NCI-H1436 (cell line): ENCODE measurements around the gene SIL1.
"Not testable (repeated sequence)": the region's sequence is repeated elsewhere in the genome, so short reads cannot be mapped to it uniquely, and the experiment has no call there.

ENCODE experiments used
- DNase-seq: peaks from one replicate; lab custom pipeline; 2025; lab: John Stamatoyannopoulos, UW

SIL1 gene

DNA sequence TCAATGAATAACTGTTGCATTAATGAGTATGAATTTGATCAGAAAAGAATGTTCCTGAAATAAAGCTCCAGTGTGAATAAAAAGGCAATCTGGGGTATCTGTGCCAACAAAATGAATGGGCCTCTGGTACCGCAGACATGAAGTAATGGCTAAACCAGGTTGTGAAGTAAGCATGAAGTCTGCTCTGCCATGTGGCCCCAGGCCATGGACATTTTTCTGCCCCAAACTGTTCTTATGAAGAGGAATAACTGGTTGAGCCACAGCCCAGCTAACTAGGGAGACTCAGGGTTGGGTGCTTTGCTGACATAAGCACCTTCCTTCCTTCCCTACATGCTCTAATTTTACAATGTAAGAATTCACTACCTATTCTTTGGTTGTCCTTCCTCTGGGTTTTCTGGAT lies 175.6 kb downstream of the SIL1 start:
- DNase-seq: no peak

- DNase-seq: no peak
These were observed 176.8 kb downstream of the SIL1 start for GRCh38 chr5:139021346-139021745.

DNA sequence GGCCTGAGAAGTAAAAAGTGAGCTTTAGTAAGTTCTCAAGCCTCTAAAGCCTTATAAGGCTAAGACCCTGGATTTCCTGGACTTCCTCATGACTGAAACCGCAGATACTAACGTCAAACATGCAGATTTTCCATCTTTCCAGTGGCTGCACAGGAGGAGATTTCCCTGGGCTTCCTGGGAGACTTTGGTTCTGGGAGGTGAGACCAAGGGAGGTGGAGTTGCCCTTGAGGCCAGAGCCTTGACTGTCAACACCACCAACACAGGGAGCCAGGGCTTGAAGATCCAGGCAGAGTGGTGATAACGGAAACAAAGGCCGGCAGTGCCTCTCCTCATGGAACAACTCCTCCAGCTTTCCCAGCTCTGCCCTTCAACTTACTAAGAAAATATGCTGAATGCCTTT lies 178.3 kb downstream of the SIL1 start:
- no peak for DNase-seq

- no peak for DNase-seq
These were observed 179.0 kb downstream of the SIL1 start for GRCh38 chr5:139019211-139019610.

DNA sequence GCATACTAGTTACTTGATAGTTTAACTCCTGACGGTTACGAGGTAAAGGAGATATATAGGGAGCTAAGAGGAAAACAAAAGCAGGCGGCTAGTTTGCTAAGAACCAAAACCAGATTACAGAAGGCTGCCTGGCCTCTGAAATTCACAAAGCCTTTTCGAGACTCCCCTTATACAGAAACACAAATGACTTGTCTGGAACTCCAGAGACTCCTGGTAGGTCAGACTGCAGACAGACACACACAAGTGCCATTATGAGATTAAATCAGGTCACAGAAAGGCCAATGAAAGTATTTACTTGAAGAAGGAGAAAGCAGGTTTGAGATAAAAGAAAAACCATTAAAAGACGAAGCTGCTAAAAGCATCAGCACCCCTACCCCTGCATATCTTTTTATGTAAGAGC lies 180.5 kb downstream of the SIL1 start:
- no peak for DNase-seq

DNA sequence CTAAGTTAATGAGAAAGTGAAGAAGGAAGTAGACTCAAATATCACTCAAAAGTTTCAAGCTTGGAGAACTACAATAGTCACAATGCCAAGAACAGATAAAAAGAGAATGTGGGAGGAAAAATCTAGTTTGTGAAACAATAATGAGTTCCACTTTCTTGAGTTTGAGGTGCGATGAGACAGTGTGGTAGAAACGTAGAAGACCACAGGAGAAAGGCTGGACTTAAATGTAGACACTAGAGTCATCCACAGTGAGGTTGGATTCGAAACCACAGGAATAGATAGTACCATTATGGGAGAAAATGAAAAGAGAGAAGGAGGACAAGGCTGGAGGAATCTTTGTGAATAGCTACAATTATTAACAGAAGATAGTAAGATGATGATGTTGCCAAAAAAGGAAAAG lies 182.0 kb downstream of the SIL1 start:
- no peak for DNase-seq

- no peak for DNase-seq
These were observed 183.4 kb downstream of the SIL1 start for GRCh38 chr5:139014726-139015125.

DNA sequence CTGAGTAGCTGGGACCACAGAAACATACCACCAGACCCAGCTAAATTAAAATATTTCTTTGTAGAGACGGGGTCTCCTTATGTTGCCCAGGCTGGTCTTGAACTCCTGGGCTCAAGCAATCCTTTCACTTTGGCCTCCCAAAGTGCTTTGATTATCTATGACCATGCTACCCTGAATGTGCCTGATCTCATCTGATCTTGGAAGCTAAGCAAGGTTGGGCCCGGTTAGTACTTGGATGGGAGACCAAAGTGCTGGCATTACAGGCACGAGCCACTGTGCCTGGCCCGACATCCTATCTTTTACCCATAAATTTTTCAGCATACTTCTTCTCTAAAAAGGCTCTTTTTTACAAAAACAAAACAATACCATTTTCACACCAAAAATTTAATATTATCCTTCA lies 186.0 kb downstream of the SIL1 start:
- no peak for DNase-seq

- not testable (repeated sequence) for DNase-seq
These were observed 187.0 kb downstream of the SIL1 start for GRCh38 chr5:139011156-139011555.

DNA sequence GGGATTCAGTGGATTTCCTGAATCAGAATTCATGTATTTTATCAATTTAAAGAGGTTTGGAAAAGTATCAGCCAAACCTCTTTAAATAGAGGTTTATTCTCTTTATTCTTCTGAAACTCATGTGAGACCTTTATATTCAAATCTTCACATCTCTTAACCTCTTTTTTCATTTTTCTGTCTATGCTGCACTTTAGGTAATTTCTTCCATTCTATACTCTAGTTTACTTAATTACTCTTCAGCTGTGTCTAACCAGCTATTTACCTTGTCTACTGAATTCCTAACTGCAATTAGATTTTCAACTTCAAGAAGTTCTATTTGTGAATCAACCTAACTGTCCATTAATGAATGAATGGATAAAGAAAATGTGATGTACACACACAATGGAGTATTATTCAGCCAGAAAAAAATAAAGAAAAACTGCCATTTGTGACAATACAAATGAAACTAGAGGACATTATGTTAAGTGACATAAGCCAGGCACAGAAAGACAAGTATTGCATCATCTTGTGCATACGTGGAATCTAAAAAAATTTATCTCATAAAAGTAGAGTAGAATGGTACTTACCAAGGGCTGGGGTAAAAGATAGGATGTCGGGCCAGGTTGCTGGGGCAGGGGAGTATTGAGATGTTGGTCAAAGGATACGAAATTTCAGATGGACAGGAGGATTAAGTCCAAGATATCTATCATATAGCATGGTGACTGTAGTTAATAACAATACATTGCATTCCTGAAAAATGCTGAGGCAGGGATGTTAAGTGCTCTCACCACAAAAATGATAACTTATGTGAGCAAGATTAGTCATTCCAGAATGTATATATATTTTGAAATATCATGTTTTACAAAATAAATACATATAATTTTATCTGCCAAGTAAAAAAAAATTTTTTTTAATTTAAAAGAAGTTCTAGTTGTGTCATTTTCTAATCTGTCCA lies 193.5 kb downstream of the SIL1 start:
- no peak for DNase-seq

DNA sequence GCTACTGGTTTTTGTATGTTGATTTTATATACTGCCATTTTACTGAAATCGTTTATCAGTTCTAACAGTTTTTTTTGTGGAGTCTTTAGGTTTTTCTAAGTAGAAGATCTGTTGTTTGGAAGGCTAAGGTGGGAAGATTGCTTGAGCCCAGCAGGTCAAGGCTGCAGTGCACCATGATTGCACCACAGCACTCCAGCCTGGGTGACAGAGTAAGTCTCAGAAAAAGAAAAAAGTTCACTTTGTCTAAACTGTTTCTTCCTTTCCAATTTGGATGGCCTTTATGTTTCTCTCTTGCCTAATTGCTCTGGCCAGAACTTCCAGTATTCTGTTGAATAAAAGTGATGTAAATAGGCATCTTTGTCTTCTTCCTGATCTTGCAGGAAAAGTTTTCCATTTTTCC lies 198.5 kb downstream of the SIL1 start:
- DNase-seq: no peak

- no peak for DNase-seq
These were observed 199.6 kb downstream of the SIL1 start for GRCh38 chr5:138998521-138998920.

DNA sequence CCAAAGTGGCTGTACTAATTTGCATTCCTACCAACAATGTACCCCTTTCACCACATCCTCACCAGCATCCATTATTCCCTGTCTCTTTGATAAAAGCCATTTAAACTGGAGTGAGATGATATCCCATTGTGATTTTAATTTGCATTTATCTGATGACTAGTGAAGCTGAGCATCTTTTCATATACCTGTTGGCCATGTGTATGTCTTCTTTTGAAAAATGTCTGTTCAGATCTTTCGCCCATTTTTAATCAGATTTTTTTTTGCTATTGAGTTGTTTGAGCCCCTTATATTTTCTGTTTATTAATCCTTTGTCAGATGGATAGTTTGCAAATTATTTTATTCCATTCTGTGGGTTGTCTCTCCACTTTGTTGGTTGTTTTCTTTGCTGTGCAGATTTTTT lies 202.0 kb downstream of the SIL1 start:
- DNase-seq: no peak

DNA sequence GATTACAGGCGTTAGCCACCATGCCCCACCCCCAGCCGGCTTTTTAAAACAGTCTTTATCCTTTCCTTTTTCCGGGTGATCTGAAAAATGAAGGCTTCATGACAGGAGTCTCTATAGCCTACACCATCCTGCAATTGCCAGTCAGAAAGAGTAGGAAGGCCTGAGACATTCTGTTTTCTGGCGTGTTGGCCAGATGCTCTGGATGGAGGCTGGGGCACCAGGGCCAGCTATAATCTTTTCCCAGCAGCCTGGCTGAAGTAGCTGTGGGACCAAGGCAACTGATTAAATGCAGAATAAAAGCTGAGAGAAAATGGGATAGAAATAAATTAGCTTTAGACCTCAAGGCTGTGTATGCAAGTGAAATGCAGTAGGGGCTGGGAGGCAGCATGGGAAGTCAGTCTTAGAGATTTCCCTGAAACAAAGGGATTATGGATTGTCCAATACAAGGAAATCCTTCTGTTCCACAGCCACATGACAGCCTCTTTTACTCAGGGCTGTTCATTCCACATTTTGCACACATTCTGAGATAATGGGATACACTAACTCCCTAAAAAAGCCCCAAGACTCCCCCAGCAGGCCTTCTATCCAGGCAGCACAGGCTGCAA lies 207.1 kb downstream of the SIL1 start:
- DNase-seq: no peak

- DNase-seq: no peak
These were observed 208.4 kb downstream of the SIL1 start for GRCh38 chr5:138989720-138990119.

DNA sequence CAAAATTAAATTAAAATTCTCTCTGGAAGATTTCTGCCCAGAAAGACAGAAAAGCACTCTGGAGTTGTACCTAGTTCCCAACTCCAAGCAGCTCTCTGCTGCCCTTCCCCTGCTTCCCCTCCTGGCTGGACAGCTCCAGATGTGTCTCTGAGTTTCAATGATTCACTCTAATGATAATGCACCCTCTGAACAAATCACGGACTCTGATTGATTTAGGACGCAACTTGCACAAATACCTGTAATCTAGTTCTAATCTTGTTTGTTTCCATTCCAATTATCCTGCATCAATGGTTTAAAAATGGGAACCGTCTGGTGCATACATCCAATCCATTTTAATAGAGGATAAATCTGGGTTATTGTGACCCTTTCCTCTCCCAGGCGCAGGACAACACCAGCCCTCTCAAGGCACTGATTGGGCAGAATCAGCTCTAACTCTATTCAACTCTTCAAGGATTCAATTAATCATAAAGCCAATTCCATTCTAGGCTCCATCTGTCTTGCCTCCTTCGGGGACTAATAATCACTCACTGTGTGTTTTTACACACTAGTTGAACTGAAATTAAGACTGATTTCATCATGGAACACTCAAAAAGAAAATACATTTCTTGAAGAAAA lies 211.9 kb downstream of the SIL1 start:
- no peak for DNase-seq

DNA sequence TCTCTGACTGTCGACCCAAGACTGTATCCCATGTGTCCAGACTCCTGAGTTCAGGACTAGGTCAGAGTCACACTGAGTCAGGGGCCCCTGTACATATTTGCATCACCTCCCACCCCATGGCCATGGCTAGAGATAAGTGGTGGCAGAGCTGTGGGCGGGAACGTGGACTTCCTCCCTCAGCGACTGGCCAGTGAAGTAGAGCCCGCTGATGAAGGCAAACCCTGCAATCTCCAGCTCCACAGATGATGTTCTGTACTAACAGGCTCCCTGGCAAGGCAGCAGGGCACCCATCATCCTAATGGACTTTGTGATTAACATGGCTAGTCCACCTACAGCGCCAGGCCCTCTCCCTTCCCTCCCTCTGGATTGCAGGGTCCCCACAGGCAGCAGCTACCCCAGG lies 212.5 kb downstream of the SIL1 start:
- DNase-seq: no peak

DNA sequence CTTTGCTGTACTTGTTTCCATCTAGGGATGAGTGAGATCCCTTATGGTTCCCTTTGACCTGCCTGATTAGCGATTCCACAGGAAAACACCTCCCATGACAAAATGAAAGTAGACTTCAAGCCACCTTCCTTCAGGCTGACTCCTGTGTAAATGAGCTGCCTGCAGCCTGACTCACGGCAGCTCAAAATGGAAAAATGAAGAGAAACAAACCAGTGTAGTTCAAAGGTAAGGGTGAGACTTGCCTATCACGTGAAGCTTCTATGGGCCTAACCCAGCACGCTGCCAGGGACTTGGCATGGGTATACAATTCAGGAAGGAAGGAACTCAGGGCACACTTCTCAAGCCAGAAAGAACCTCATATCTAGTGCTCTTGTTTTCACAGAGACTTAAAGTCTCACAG lies 212.9 kb downstream of the SIL1 start:
- DNase-seq: no peak

DNA sequence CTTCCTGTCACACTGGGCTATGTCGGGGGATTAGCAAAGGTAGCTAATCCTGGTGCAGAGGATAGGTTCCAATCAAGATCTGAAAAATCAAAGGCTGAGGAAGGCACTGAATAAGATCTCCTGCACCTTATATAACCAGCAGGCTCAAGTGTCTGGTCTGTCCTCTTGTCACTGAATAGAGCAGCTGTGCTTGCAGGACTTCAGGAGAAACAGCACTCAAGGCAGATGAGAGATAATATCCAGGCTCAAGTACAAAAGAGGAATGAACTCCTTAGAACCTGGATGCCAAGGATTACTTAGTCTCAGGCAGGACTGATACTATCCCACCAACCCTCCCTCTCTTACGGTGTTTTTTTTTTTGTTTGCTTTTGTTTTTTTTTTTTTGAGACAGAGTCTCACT lies 214.2 kb downstream of the SIL1 start:
- no peak for DNase-seq

DNA sequence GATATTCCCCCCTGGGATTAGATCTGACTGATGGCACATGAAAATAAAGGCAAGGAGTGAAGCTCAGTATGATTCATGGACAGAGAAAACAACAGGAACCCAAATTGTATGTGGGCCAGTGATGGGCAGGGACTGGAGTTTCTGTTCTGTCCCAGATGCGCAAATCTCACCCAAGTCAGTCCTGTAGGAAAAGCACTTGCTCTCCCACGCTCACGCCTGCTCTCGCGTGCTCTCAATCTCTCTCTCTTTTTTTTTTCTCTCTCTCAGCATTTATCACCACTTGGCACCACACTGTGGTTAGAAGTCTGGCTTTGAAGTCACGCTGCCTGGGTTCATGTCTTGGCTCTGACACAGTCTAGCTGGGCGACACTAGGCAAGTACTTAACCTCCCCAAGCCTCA lies 216.6 kb downstream of the SIL1 start:
- no peak for DNase-seq

DNA sequence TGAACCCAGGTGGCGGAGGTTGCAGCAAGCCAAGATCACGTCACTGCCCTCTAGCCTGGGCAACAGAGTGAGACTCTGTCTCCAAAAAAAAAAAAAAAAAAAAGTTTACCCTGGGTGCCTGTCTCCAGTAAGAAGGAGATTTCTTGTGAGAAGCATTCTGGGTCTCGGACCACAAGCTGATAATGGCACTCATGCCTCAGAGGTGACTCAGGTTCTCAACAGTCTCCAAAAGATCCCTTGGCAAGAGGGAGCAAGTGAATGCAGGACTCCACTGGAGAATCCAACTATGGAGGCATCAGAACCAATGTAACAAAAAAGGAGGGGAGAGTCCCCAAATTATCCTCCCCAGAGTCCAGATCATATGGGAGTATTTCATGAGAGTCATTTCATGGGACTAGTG lies 217.0 kb downstream of the SIL1 start:
- no peak for DNase-seq

- no peak for DNase-seq
These were observed 217.7 kb downstream of the SIL1 start for GRCh38 chr5:138980441-138980840.

DNA sequence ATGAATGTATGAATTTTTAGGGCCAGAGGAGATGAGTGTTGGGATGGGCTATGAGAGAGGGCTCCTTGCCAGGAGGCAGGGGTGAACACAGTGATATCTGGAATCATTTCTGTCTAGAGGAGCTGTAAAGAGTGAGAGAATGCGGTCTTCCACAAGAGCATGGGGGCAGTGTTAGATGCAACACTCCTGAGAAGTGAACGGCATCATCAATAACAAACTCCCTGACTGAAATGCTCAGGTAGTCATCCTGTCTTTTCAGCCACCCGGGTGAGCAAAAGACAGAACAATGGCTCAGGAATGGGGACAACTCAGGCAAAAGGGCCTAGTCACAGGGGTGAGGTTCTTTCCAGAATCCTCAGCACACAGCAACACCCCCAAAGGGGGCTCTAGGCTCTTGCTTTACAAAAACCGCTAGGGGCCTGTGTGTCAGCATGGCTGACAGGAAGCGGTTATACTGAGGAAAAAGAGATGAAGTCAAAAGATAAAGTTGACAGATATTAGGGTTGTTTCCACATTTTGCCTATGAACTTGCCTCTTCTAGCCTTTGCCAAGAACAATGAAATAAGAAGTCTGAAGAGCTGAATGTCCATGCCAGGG lies 218.4 kb downstream of the SIL1 start:
- DNase-seq: no peak
